GM23248 (cell line): ENCODE data around the gene PCDH12. TPM values are rescaled to one million over a fixed set of nuclear protein-coding genes. Genes with fewer than 3 reads are reported as not detected.

ENCODE experiments used
- DNase-seq: peaks from one replicate; pipeline ENCODE4 v3.0.0-alpha.2; 2015
- H2AFZ ChIP-seq: fragments of 200-600 bp; sonication (generic); 2 replicates; pipeline ENCODE4 v1.6.1; 2016; ENCODE audit warnings: antibody characterized with exemption
- H3F3A ChIP-seq: fragments of 200-600 bp; sonication (generic); 2 replicates; pipeline ENCODE4 v1.6.1; 2016; ENCODE audit warnings: mild to moderate bottlenecking, antibody characterized with exemption, mixed run types; ENCODE audit not compliant: insufficient read depth
- H3K27ac ChIP-seq: fragments of 200-600 bp; sonication (generic); 2 replicates; pipeline ENCODE4 v1.5.1; 2016; ENCODE audit warnings: mild to moderate bottlenecking
- H3K27me3 ChIP-seq: fragments of 200-600 bp; sonication (generic); replicated peaks from 2 replicates; pipeline ENCODE4 v1.6.1; 2016; ENCODE audit warnings: mild to moderate bottlenecking; ENCODE audit not compliant: insufficient read depth
- H3K36me3 ChIP-seq: fragments of 200-600 bp; sonication (generic); 2 replicates; pipeline ENCODE4 v1.6.1; 2016; ENCODE audit warnings: low read depth, mild to moderate bottlenecking
- H3K4me1 ChIP-seq: fragments of 200-600 bp; sonication (generic); 2 replicates; pipeline ENCODE4 v1.6.1; 2016; ENCODE audit warnings: mild to moderate bottlenecking; ENCODE audit not compliant: insufficient read depth
- H3K4me2 ChIP-seq: fragments of 200-600 bp; sonication (generic); one replicate; pipeline ENCODE4 v1.6.1; 2016; ENCODE audit warnings: mild to moderate bottlenecking; ENCODE audit not compliant: unreplicated experiment
- H3K4me3 ChIP-seq: fragments of 200-600 bp; sonication (generic); 2 replicates; pipeline ENCODE4 v1.5.1; 2016; ENCODE audit warnings: mild to moderate bottlenecking
- H3K79me2 ChIP-seq: fragments of 200-600 bp; sonication (generic); 2 replicates; pipeline ENCODE4 v1.6.1; 2016; ENCODE audit warnings: mild to moderate bottlenecking; ENCODE audit not compliant: insufficient read depth
- H3K9ac ChIP-seq: fragments of 200-600 bp; sonication (generic); 2 replicates; pipeline ENCODE4 v1.6.1; 2016; ENCODE audit warnings: mild to moderate bottlenecking
- H3K9me2 ChIP-seq: fragments of 200-600 bp; sonication (generic); 2 replicates; pipeline ENCODE4 v1.6.1; 2016; ENCODE audit warnings: mixed run types, mild to moderate bottlenecking, moderate library complexity; ENCODE audit not compliant: insufficient read depth
- H3K9me3 ChIP-seq: fragments of 200-600 bp; sonication (generic); one replicate; pipeline ENCODE4 v1.6.1; 2017; ENCODE audit warnings: low read depth
- H4K20me1 ChIP-seq: fragments of 200-600 bp; sonication (generic); 2 replicates; pipeline ENCODE4 v1.6.0; 2016; ENCODE audit not compliant: insufficient read depth
- EZH2 ChIP-seq: fragments of 200-600 bp; sonication (generic); IDR thresholded peaks from 2 replicates; pipeline ENCODE4 v1.6.1; 2018; ENCODE audit warnings: antibody characterized with exemption, mild to moderate bottlenecking; ENCODE audit not compliant: insufficient read depth, poor library complexity, severe bottlenecking
- EZH2phosphoT487 ChIP-seq: fragments of 200-600 bp; sonication (generic); IDR thresholded peaks from 2 replicates; pipeline ENCODE4 v1.6.1; 2018; ENCODE audit warnings: antibody characterized with exemption, moderate library complexity, mild to moderate bottlenecking, low read depth; ENCODE audit not compliant: insufficient read depth
- WGBS, 2 experiments: methylation state at CpG; one replicate each; pipeline ENCODE4 v1.1.6; 2015 to 2017; ENCODE audit warnings: low lambda C conversion rate in 2 of 2, low coverage in 1 of 2; ENCODE audit errors: missing lambda C conversion rate in 2 of 2; 5-methylcytosine and 5-hydroxymethylcytosine counted together
- in situ Hi-C: fragments of 300-500 bp; cut with MboI; formaldehyde crosslinking; loops from 2 replicates; pipeline ENCODE4 v1.15.0; 2020
- polyA plus RNA-seq: library from polyadenylated mRNA; unstranded; fragments of >200 nt; fragmentation: Nextera tagmentation; extraction: Ambion mirVana; gene quantifications from 2 replicates; pipeline ENCODE4 v1.2.1, GENCODE V29; 2016
- total RNA-seq: library from RNA; depleted of rRNA; stranded (reverse); fragments of >200 nt; shearing (Covaris generic); gene quantifications from 2 replicates; pipeline ENCODE4 v1.2.3, GENCODE V29; 2014

PCDH12 gene
- total and polyA plus RNA-seq, 2 experiments from 2014 or later = 0.36 TPM; not detected in 1

DNA sequence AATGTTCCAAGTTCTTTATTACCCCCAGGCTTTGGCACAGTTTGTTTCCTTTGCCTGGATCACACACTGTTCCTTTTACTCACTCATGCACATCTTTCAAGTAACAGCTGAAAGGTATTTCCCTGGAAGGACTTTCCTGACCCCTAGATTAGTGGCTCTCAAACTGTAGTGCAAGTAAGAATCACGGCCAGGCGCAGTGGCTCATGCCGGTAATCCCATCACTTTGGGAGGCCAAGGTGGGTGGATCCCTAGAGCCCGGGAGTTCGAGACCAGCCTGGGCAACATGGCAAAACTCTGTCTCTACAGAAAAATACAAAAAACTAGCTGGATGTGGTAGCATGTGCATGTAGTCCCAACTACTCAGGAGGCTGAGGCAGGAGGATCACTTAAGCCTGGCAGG, 53.5 kb downstream of the PCDH12 start:
- in situ Hi-C loops = no loop called here
- H3K27me3 ChIP-seq = no peaks in the 10 kb centered on the region
- WGBS, 2 experiments = 60 to 64% methylated on average over 5 of the region's 5 CpGs

DNA sequence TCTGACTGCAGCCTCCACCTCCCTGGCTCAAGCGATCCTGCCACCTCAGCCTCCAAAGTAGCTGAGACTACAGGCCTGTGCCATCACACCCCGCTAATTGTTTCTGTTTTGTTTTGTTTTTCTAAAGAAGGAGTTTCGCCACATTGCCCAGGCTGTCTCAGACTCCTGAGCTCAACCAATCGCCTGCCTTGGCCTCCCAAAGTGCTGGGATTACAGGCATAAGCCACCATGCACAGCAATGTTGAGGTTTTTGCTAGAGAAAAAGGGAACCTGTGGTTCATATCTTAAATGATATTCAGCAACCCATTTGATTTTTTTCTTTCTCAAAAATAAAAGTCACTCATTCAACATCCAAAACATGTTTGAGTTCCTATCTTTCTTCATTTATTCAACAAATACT, 54.7 kb downstream of the PCDH12 start:
- Histone ChIP-seq H3K9ac (no peak overlapping the region), H3K9me3 (no peaks in the 10 kb centered on the region), H3K4me3 (no peak overlapping the region), H3K27me3 (no peaks in the 10 kb centered on the region), H3K36me3 (no peaks in the 10 kb centered on the region), H2AFZ (no peak overlapping the region), H3K9me2 (no peaks in the 10 kb centered on the region), H4K20me1 (no peaks in the 10 kb centered on the region), H3K79me2 (no peaks in the 10 kb centered on the region), H3F3A (peaks cover under 1% of the 10 kb centered on the region; the same call in 1 of the 2 replicates), H3K4me1 (no peaks in the 10 kb centered on the region; the same call in 1 of the 2 replicates), H3K27ac (no peak overlapping the region), H3K4me2 (no peak overlapping the region)
- no peak for DNase-seq
- TF ChIP-seq EZH2phosphoT487 (no peak), EZH2 (no peak)
- WGBS, 2 experiments = 54 to 66% methylated on average over 4 of the region's 4 CpGs
- in situ Hi-C loops = no loop called here

More for the DNA sequence above, 53.5 kb downstream of the PCDH12 start:
- no peaks in the 10 kb centered on the region for H3K79me2 ChIP-seq
- H3F3A ChIP-seq = peaks cover 13% of the 10 kb centered on the region
- DNase-seq = no peak
- no peak for TF ChIP-seq EZH2
- TF ChIP-seq EZH2phosphoT487 = no peak
- no peak overlapping the region for H2AFZ ChIP-seq
- H3K9me3 ChIP-seq = no peaks in the 10 kb centered on the region
- no peaks in the 10 kb centered on the region for H3K9me2 ChIP-seq
- H3K36me3 ChIP-seq = no peaks in the 10 kb centered on the region
- H3K4me2 ChIP-seq = no peak overlapping the region
- H4K20me1 ChIP-seq = no peaks in the 10 kb centered on the region; the same call in 1 of the 2 replicates
- peaks cover 11% of the 10 kb centered on the region for H3K4me1 ChIP-seq
- H3K27ac ChIP-seq = no peak overlapping the region
- no peak overlapping the region for H3K9ac ChIP-seq
- no peak overlapping the region for H3K4me3 ChIP-seq

GRCh38 chr5:141902015-141902814, 55.8 kb downstream of the PCDH12 start:
- Histone ChIP-seq H3K9me2 (no peaks in the 10 kb centered on the region), H3F3A (no peaks in the 10 kb centered on the region), H3K79me2 (no peaks in the 10 kb centered on the region), H3K4me3 (no peak overlapping the region), H3K9me3 (no peaks in the 10 kb centered on the region), H2AFZ (no peak overlapping the region), H3K36me3 (no peaks in the 10 kb centered on the region), H3K4me2 (no peak overlapping the region), H3K27me3 (no peaks in the 10 kb centered on the region), H3K4me1 (no peaks in the 10 kb centered on the region), H3K27ac (no peak overlapping the region), H3K9ac (no peak overlapping the region), H4K20me1 (no peaks in the 10 kb centered on the region)
- in situ Hi-C loops = no loop called here
- TF ChIP-seq EZH2 (no peak), EZH2phosphoT487 (no peak)
- no peak for DNase-seq
- WGBS, 2 experiments = 49 to 55% methylated on average over 5 of the region's 5 CpGs

DNA sequence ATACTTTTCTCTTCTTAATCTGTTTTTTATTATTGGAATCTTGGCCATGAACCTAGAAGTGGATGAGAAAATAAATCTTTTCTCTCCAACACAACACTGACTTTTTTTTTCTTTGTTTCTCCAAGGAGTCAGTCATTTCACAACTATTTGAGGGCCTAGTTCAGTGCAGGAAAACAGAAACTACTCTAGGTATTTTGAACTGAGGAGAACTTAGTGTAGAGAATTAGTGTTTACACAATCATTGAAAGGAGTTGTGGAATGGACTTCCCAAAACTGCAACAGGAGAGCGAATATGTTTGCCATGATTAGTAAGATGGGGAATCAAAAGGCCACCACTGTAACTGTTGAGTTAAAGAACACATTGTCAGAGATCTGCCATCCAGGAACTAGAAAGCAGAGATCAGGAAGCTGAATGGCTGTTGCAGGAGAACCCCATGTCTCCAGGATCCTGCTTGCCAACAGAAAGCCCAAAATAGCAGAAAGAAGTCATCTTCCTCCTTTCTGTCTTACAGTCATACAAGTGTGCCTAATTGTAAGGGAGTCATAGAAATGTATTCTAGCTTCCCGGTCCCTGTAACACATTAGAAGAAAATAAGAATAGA, 59.5 kb downstream of the PCDH12 start:
- Histone ChIP-seq H3K9me2 (no peaks in the 10 kb centered on the region), H3K27me3 (no peaks in the 10 kb centered on the region; the same call in 1 of the 2 replicates), H3K27ac (no peak overlapping the region), H3K4me3 (no peak overlapping the region), H3K4me2 (no peak overlapping the region), H3K79me2 (no peaks in the 10 kb centered on the region), H4K20me1 (no peaks in the 10 kb centered on the region), H3K4me1 (no peaks in the 10 kb centered on the region), H3K9ac (no peak overlapping the region), H3K9me3 (no peaks in the 10 kb centered on the region), H2AFZ (0 out of 2 replicates have a peak overlapping the region, but pooled peaks have one; percentile 20), H3F3A (no peaks in the 10 kb centered on the region), H3K36me3 (no peaks in the 10 kb centered on the region)
- in situ Hi-C loops = no loop called here
- WGBS, 2 experiments = 33 to 47% methylated on average over 2 of the region's 2 CpGs
- DNase-seq = no peak
- TF ChIP-seq EZH2phosphoT487 (no peak), EZH2 (no peak)
